LNCAP (cell line): Measurements from ENCODE around the gene ZBTB44.

Source experiments
- CTCF ChIP-seq: fragments of 450-650 bp; IDR thresholded peaks from 2 replicates; pipeline ENCODE4 v1.5.1; 2017; ENCODE audit warnings: mild to moderate bottlenecking

Gene ZBTB44

DNA sequence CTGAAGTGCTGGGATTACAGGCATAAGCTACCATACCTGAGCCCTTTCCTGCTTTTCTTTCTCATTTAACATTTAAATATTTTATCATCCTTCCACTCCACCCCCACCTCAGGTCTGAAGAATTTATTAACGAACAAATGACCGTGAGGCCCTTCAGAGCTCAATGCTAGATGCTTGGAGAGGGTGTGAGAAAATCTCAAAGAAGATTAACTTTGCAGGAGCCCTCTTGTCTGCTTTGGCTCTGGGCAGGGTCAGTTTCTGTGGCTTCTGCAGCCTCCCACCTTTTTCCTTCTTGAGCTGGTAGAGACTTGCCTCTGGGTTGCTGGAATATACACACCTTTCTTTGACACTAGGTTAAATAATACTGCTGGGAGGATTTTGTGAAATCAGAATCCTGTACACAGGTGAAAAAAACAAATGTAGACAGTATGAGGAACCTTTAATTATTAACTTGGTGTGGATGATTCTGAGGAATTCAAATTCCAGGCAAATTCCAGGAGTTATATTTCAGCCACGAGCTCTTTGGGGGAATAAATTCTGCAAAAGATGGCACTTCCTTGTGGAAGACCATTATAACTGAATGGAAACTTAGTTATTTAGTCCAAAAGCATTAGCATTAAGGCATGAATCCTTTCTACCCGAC is 3.4 kb upstream of the ZBTB44 start:
- no peak for TF ChIP-seq CTCF

DNA sequence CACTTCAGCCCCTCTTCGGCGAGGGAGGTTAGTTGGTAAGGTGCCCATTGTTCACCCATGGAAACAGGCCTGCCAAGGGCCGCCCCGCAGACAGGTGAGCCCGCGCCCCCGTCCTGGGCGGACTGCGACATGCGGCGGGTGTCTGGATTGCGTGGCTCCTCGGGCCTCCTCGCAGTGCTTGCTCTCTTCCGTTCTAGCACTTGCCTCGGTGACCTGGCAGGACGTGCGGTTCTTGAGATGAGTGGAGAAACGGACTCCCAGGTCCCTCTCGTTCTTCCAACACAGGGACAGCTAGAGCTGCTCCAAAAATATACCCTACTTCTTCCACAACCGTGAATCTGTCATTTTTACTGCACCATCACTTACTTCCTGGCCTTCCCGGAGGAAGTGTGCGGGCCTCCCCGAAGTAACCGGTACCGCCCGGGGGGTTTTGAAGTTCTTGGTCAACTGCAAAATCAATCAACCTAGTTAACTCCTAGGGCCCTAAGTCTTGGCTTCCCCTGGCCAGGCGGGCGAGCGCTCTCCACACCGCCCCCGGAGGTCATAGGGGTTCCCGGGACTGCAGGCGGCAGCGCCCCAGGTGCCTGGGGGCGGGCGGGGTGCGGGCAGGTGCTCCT is 745 bp upstream of the ZBTB44 start:
- TF ChIP-seq CTCF, result no peak

DNA sequence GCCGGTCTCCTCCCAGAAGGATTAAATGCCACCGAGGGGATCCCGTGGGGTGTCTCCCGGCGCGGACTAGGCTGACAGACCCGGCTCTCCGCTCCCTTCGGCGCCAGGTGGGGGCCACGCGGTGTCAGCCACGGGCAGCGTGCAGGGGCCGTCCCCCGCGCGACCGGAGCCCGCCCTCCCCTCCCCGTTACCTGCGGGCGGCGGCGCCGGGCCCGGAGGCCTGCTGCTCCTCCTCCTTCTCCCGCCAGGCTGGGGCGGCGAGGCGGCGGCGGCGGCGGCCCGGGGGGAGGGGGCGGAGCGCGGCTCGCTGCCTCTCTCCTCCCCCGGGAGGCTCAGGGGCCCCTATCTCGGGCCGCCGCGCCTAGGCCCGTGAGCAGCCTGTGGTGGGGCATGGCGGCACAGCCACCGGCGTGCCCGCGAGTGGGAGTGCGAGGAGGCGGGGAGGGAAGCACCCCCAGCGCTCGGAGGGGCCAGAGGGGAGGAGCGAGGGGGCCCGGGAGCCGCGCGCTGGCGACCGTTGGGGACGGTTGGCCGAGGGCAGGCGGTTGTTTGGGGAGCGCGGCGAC is 450 bp downstream of the ZBTB44 start:
- TF ChIP-seq CTCF, result no peak

DNA sequence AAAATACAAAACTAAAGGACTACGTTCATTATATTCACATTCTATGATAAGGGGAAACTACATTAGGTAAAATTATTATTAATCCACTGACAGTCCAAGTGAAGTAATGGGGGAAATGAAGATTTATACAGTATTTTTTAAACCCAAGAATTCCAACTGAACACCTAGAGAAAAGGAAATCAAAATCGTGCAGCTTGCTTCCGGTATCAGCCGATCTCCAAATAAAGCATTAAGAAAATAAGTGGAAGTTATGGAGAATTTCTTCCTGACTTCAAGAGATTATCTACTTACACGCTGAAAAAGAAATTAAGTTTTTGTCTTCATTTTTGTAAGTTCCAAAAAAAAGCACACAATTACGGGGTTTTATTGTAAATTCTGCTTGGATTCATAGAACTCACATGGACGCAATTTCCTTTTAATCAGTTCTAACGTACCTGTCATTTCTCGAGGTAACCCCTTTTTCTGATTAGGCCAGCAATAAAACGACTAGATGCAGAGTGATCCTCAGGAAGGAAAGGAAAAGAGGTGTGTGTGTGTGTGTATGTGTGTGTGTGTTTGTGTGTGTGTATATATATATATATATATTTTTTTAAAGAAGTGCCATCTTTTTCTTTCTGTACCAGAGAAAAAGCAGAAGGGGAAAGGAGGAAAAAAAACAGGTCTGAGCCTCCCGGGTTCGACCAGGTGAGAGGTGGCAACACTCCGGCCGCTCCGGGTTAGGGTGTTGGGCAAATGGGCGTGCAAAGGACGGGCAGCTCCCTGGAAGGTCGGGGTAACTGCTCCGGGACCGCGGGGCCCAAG is 1.1 kb downstream of the ZBTB44 start:
- TF ChIP-seq CTCF, result no peak

GRCh38 chr11:130312046-130312445 is 2.7 kb downstream of the ZBTB44 start:
- TF ChIP-seq CTCF, result no peak

GRCh38 chr11:130310622-130311021 is 4.1 kb downstream of the ZBTB44 start:
- no peak for TF ChIP-seq CTCF

DNA sequence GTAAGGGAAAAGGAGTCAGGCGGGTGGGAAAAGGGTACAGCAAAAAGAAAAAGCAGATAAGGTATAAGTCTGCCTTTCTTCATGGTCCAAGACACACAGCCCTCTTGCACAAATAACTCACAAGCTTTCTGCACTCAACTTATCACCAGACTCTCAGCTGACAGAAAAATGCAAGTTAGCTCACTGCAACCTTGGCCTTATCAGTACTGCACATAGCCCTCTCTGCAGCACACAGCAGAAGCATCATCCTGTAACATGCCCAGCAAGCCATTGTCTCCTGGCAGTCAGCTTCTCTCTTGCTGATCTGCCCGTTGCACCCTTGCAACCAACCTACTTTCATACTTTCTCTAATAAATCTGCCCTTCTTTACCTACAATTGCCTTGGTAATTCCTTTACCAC is 5.8 kb downstream of the ZBTB44 start:
- TF ChIP-seq CTCF, result no peak
